Measurements from ENCODE around the gene AADACL2. TPM values are rescaled to one million over a fixed set of nuclear protein-coding genes. Genes with fewer than 3 reads are reported as not detected.

Gene AADACL2
- total RNA-seq, 4 donors from 2014 or later, result not detected

GRCh38 chr3:151721294-151721693 lies 12.4 kb upstream of the AADACL2 start:
- Histone ChIP-seq H3K4me1 (no peaks in the 10 kb centered on the region), H3K9me3 (no peaks in the 10 kb centered on the region), H3K36me3 (no peaks in the 10 kb centered on the region), H3K4me3 (no peak overlapping the region), H3K27ac (no peak overlapping the region), H3K27me3 (no peaks in the 10 kb centered on the region)
- 87 to 93% methylated on average over 3 to 8 of the region's 8 CpGs for WGBS, 2 donors (ENCODE audit: low coverage in 1 of 2)
- intact Hi-C loops (cut with DNase I; ENCODE audit: low total_unique reads), result no loop called here
- DNase-seq, result no peak
- in situ Hi-C loops (cut with MboI; ENCODE audit: low pct_ligation_motif_present in 1 of 4, low pct_unique_long_range_greater_than_20kb in 1 of 4, low sequenced_read_pairs in 3 of 4), result no loop called here
- no peak for TF ChIP-seq POLR2A (IDR thresholded peaks at IDR 0.05)
- no peak for TF ChIP-seq POLR2AphosphoS5 (IDR thresholded peaks at IDR 0.05)
- TF ChIP-seq EP300 (IDR thresholded peaks at IDR 0.05; ENCODE audit: low read depth), result no peak
- TF ChIP-seq CTCF (IDR thresholded peaks at IDR 0.05), result no peak

GRCh38 chr3:151722856-151723255 lies 10.9 kb upstream of the AADACL2 start:
- in situ Hi-C loops (cut with MboI; ENCODE audit: low pct_ligation_motif_present in 1 of 4, low pct_unique_long_range_greater_than_20kb in 1 of 4, low sequenced_read_pairs in 3 of 4) (no loop called here), intact Hi-C loops (cut with DNase I; ENCODE audit: low total_unique reads) (loop anchor here (1.0 kb wide), 1 partner anchor 25 kb away; no protein-coding TSS in a partner anchor)
- WGBS, 2 donors (ENCODE audit: low coverage in 1 of 2), result 83% methylated on average over 2 of the region's 2 CpGs

GRCh38 chr3:151724576-151725562 lies 8.9 kb upstream of the AADACL2 start:
- intact Hi-C loops (cut with DNase I; ENCODE audit: low total_unique reads), result no loop called here
- in situ Hi-C loops (cut with MboI; ENCODE audit: low pct_ligation_motif_present in 1 of 4, low pct_unique_long_range_greater_than_20kb in 1 of 4, low sequenced_read_pairs in 3 of 4), result no loop called here
- DNase-seq, result no peak
- WGBS, 2 donors (ENCODE audit: low coverage in 1 of 2), result 79 to 90% methylated on average over 5 to 6 of the region's 6 CpGs
- no peaks in the 10 kb centered on the region for H3K4me1 ChIP-seq
- no peaks in the 10 kb centered on the region for H3K9me3 ChIP-seq
- H3K36me3 ChIP-seq, result no peaks in the 10 kb centered on the region
- H3K27ac ChIP-seq, result no peak overlapping the region
- TF ChIP-seq CTCF (IDR thresholded peaks at IDR 0.05) (no peak), EP300 (IDR thresholded peaks at IDR 0.05; ENCODE audit: low read depth) (no peak), POLR2A (IDR thresholded peaks at IDR 0.05) (no peak), POLR2AphosphoS5 (IDR thresholded peaks at IDR 0.05) (no peak)
- no peak overlapping the region for H3K4me3 ChIP-seq
- no peaks in the 10 kb centered on the region for H3K27me3 ChIP-seq

More at GRCh38 chr3:151722856-151723255, 10.9 kb upstream of the AADACL2 start:
- no peaks in the 10 kb centered on the region for H3K27me3 ChIP-seq
- H3K36me3 ChIP-seq, result no peaks in the 10 kb centered on the region
- TF ChIP-seq EP300 (IDR thresholded peaks at IDR 0.05; ENCODE audit: low read depth) (no peak), CTCF (IDR thresholded peaks at IDR 0.05) (no peak)
- no peak overlapping the region for H3K4me3 ChIP-seq
- DNase-seq, result no peak
- no peaks in the 10 kb centered on the region for H3K9me3 ChIP-seq
- no peaks in the 10 kb centered on the region for H3K4me1 ChIP-seq
- H3K27ac ChIP-seq, result no peak overlapping the region

- intact Hi-C loops (cut with DNase I; ENCODE audit: low total_unique reads), result no loop called here
- TF ChIP-seq POLR2A (IDR thresholded peaks at IDR 0.05) (no peak), POLR2AphosphoS5 (IDR thresholded peaks at IDR 0.05) (no peak), CTCF (IDR thresholded peaks at IDR 0.05) (no peak), EP300 (IDR thresholded peaks at IDR 0.05; ENCODE audit: low read depth) (no peak)
- Histone ChIP-seq H3K4me3 (no peak overlapping the region), H3K27ac (no peak overlapping the region), H3K4me1 (no peaks in the 10 kb centered on the region), H3K9me3 (no peaks in the 10 kb centered on the region), H3K36me3 (no peaks in the 10 kb centered on the region), H3K27me3 (no peaks in the 10 kb centered on the region)
- DNase-seq, result no peak
- in situ Hi-C loops (cut with MboI; ENCODE audit: low pct_ligation_motif_present in 1 of 4, low pct_unique_long_range_greater_than_20kb in 1 of 4, low sequenced_read_pairs in 3 of 4), result no loop called here
- 61 to 71% methylated on average over 1 of the region's 1 CpG for WGBS, 2 donors (ENCODE audit: low coverage in 1 of 2)
Measured at GRCh38 chr3:151726016-151726415, 7.7 kb upstream of the AADACL2 start.

Data from transverse colon (tissue), 4 donors.